Subcutaneous abdominal adipose tissue (tissue), 5 donors: ENCODE results near the gene PGAM2.
"Not testable (repeated sequence)": the region's sequence is repeated elsewhere in the genome, so short reads cannot be mapped to it uniquely, and the experiment has no call there.

ENCODE experiments used
- H3K27ac ChIP-seq: one replicate; pipeline ENCODE4 v1.7.0; 2013; ENCODE audit warnings: low read depth, mild to moderate bottlenecking, inconsistent platforms, low read length, moderate library complexity
- H3K27me3 ChIP-seq, 5 donors: one replicate each; pipeline ENCODE4 v1.7.0; 2013; ENCODE audit warnings: low read length in 5 of 5, inconsistent platforms in 1 of 5; ENCODE audit not compliant: control insufficient read depth in 5 of 5, insufficient read depth in 4 of 5
- H3K36me3 ChIP-seq, 5 donors: one replicate each; pipeline ENCODE4 v1.7.0; 2013; ENCODE audit warnings: low read length in 5 of 5; ENCODE audit not compliant: control insufficient read depth in 5 of 5, insufficient read depth in 5 of 5
- H3K4me1 ChIP-seq, 5 donors: one replicate each; pipeline ENCODE4 v1.7.0; 2013; ENCODE audit warnings: low read length in 5 of 5, mild to moderate bottlenecking in 3 of 5, moderate library complexity in 1 of 5; ENCODE audit not compliant: control insufficient read depth in 5 of 5, insufficient read depth in 5 of 5
- H3K4me3 ChIP-seq, 5 donors: one replicate each; pipeline ENCODE4 v1.7.0; 2013; ENCODE audit warnings: low read length in 5 of 5, low read depth in 1 of 5
- H3K9ac ChIP-seq, 5 donors: one replicate each; pipeline ENCODE4 v1.7.0; 2013; ENCODE audit warnings: low read length in 5 of 5, mild to moderate bottlenecking in 4 of 5, moderate library complexity in 3 of 5
- H3K9me3 ChIP-seq, 5 donors: one replicate each; pipeline ENCODE4 v1.7.0; 2013; ENCODE audit warnings: low read length in 5 of 5; ENCODE audit not compliant: control insufficient read depth in 5 of 5
- donor health status: healthy.
- donor health status: healthy.
- donor health status: healthy.
- donor health status: healthy.
- donor health status: healthy.

The PGAM2 gene

GRCh38 chr7:44040493-44040891 is 24.9 kb downstream of the PGAM2 start:
- H3K4me1 ChIP-seq: peaks cover 8 to 31% (median 15%) of the 10 kb centered on the region in 5 donors
- H3K9ac ChIP-seq: not testable (repeated sequence)

GRCh38 chr7:44039800-44040492 is 25.4 kb downstream of the PGAM2 start:
- H3K9me3 ChIP-seq, H3K27ac ChIP-seq, H3K9ac ChIP-seq, H3K27me3 ChIP-seq, H3K36me3 ChIP-seq: not testable (repeated sequence)
- peaks cover 3 to 25% (median 10%) of the 10 kb centered on the region in 5 donors for H3K4me1 ChIP-seq
- peak overlapping the region in 2 of 5 donors; percentile 22 to 54 for H3K4me3 ChIP-seq

More at GRCh38 chr7:44040493-44040891, 24.9 kb downstream of the PGAM2 start:
- peak overlapping the region in 2 of 5 donors; percentile 22 to 54 for H3K4me3 ChIP-seq
- H3K36me3 ChIP-seq, H3K9me3 ChIP-seq, H3K27ac ChIP-seq, H3K27me3 ChIP-seq: not testable (repeated sequence)

- Histone ChIP-seq H3K4me3 (peak overlapping the region; percentile 50 to 63 (median 59)), H3K4me1 (peaks cover 3 to 19% (median 7%) of the 10 kb centered on the region in 5 donors)
- H3K9ac ChIP-seq, H3K27me3 ChIP-seq, H3K27ac ChIP-seq, H3K36me3 ChIP-seq, H3K9me3 ChIP-seq: not testable (repeated sequence)
Observed at GRCh38 chr7:44038961-44039558, 26.3 kb downstream of the PGAM2 start.

GRCh38 chr7:44038553-44038952 is 26.8 kb downstream of the PGAM2 start:
- H3K9ac ChIP-seq, H3K27me3 ChIP-seq, H3K4me3 ChIP-seq, H3K9me3 ChIP-seq, H3K36me3 ChIP-seq, H3K27ac ChIP-seq: not testable (repeated sequence)
- peaks cover 0 to 14% (median 2%) of the 10 kb centered on the region in 5 donors for H3K4me1 ChIP-seq

GRCh38 chr7:44037951-44038350 is 27.4 kb downstream of the PGAM2 start:
- not testable (repeated sequence) for H3K27me3 ChIP-seq, H3K36me3 ChIP-seq, H3K9me3 ChIP-seq, H3K4me3 ChIP-seq, H3K27ac ChIP-seq, H3K9ac ChIP-seq
- peaks cover 0 to 14% (median 2%) of the 10 kb centered on the region in 5 donors for H3K4me1 ChIP-seq

DNA sequence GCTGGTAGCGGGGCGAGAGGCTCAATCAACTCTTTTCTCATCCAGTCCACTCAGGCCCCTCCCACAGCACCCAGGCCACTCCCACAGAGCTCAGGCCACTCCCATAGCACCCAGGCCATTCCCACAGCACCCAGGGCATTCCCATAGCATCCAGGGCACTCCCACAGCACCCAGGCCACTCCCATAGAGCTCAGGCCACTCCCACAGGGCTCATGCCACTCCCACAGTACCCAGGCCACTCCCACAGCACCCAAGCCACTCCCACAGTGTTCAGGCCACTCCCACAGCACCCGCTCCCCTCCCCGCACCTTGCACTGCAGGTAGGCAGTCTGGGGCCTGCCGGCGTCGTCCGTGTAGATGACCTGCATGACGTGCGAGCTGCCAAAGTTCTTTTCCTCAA is 29.0 kb downstream of the PGAM2 start:
- not testable (repeated sequence) for H3K9me3 ChIP-seq, H3K9ac ChIP-seq, H3K4me3 ChIP-seq, H3K27ac ChIP-seq, H3K27me3 ChIP-seq, H3K36me3 ChIP-seq
- H3K4me1 ChIP-seq: peaks cover 0 to 14% (median 2%) of the 10 kb centered on the region in 5 donors

- not testable (repeated sequence) for H3K36me3 ChIP-seq
Observed at GRCh38 chr7:44033971-44034844, 31.2 kb downstream of the PGAM2 start.

DNA sequence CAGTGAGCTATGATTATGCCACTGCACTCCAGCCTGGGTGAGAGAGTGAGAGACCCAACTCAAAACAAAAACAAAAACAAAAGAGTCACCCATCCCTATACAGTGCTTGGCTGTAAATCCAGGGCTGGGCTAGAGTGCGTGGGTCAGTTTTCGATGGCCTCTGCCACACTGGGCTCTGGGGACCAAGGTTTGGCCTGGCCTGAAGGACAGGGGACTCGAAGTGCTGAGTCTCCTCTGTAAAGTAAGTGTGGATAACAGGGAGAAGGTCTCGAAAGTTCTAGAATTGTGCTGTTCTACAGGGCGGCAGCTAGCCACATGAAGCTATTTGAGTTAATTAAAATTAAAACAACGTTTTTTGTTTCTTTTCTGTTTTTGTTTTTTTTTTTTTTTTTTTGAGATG is 33.3 kb downstream of the PGAM2 start:
- not testable (repeated sequence) for H3K36me3 ChIP-seq, H3K27ac ChIP-seq, H3K9me3 ChIP-seq, H3K27me3 ChIP-seq, H3K4me1 ChIP-seq, H3K9ac ChIP-seq, H3K4me3 ChIP-seq

More at GRCh38 chr7:44033971-44034844, 31.2 kb downstream of the PGAM2 start:
- H3K4me3 ChIP-seq, H3K9ac ChIP-seq, H3K4me1 ChIP-seq, H3K9me3 ChIP-seq, H3K27me3 ChIP-seq, H3K27ac ChIP-seq: not testable (repeated sequence)

DNA sequence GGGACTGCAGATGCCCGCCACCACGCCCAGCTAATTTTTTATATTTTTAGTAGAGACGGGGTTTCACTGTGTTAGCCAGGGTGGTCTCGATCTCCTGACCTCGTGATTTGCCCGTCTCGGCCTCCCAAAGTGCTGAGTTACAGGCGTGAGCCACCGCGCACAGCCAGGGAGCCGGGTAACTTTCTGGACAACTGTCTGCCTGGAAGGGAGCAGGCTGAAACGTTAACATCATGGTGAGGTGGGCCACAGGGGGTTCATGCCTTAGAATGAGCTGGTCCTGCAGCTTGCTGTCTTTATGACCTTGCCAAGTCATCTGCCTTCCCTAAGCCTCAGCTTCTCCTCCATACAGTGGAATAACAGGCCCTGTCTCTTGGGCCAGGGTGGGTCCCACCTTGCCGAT is 34.0 kb downstream of the PGAM2 start:
- not testable (repeated sequence) for H3K9me3 ChIP-seq, H3K4me1 ChIP-seq, H3K9ac ChIP-seq, H3K27ac ChIP-seq, H3K36me3 ChIP-seq, H3K27me3 ChIP-seq, H3K4me3 ChIP-seq

DNA sequence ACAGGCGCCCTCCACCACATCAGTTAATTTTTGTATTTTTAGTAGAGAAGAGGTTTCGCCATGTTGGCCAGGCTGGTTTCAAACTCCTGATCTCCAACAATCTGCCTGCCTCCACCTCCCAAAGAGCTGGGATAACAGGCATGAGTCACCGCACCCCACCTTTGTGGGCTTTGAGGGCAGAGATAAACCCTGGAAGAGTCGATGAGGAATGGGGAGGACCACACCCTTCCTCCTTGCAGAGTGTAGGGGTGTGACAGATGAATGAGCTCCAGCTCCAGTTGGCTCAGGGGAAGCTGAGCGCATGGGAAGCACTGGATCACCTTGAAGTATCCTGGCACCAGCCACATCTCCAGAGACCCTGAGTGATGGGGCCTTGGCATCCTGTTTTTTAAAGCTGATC is 35.3 kb downstream of the PGAM2 start:
- H3K27ac ChIP-seq, H3K36me3 ChIP-seq, H3K9ac ChIP-seq, H3K9me3 ChIP-seq, H3K4me1 ChIP-seq, H3K4me3 ChIP-seq, H3K27me3 ChIP-seq: not testable (repeated sequence)
